K562 (cell line): ENCODE data around the gene DCAF4. TPM values are rescaled to one million over a fixed set of nuclear protein-coding genes. Genes with fewer than 3 reads are reported as not detected.
A peak's percentile ranks its signal among the peaks of the same experiment; 100 is the strongest.

Experiments used
- BCOR ChIP-seq: fragments of 450-650 bp; IDR thresholded peaks from 2 replicates; pipeline ENCODE4 v1.6.1; 2016
- CXXC5 ChIP-seq: fragments of 250-450 bp; sonication (Bioruptor Pico); IDR thresholded peaks from 2 replicates; pipeline ENCODE4 v1.8.0; 2022; ENCODE audit warnings: inconsistent platforms, mild to moderate bottlenecking, moderate library complexity
- EGR1 ChIP-seq: fragments of 450-650 bp; conservative IDR thresholded peaks from 2 replicates; pipeline ENCODE4 v1.6.1; 2017; ENCODE audit warnings: mild to moderate bottlenecking
- FOXJ3 ChIP-seq: sonication (generic); formaldehyde crosslinking; IDR thresholded peaks from 2 replicates; pipeline ENCODE4 v1.4.0; 2020; ENCODE audit warnings: mild to moderate bottlenecking, missing genetic modification reagents
- GTF2E2 ChIP-seq: fragments of 200-800 bp; sonication (Bioruptor generic); IDR thresholded peaks from 2 replicates; pipeline ENCODE4 v1.6.1; 2016; ENCODE audit warnings: missing genetic modification characterization, missing compliant biosample characterization
- KDM5B ChIP-seq: fragments of 200-600 bp; sonication (generic); IDR thresholded peaks from 2 replicates; pipeline ENCODE4 v1.6.1; 2012; ENCODE audit warnings: low read depth, mild to moderate bottlenecking, moderate library complexity, low read length, control low read depth, inconsistent platforms; ENCODE audit not compliant: insufficient replicate concordance
- PHF20 ChIP-seq: fragments of 450-650 bp; IDR thresholded peaks from 2 replicates; pipeline ENCODE4 v1.6.1; 2018; ENCODE audit not compliant: partially characterized antibody
- SETDB1 ChIP-seq: IDR thresholded peaks from one replicate; pipeline ENCODE4 v1.6.1; 2012; ENCODE audit warnings: low read length, control low read depth, inconsistent platforms
- SMARCE1 ChIP-seq: fragments of 450-650 bp; IDR thresholded peaks from 2 replicates; pipeline ENCODE4 v1.7.1; 2016; ENCODE audit warnings: mild to moderate bottlenecking
- ZBTB12 ChIP-seq: fragments of 250-450 bp; sonication (Bioruptor Pico); IDR thresholded peaks from 2 replicates; pipeline ENCODE4 v1.4.0; 2020
- ZNF121 ChIP-seq: sonication (generic); formaldehyde crosslinking; conservative IDR thresholded peaks from 2 replicates; pipeline ENCODE4 v1.8.0; 2022; ENCODE audit warnings: missing genetic modification reagents
- ZNF143 ChIP-seq: sonication (generic); formaldehyde crosslinking; IDR thresholded peaks from 2 replicates; pipeline ENCODE4 v1.9.0; 2022; ENCODE audit warnings: mild to moderate bottlenecking, missing genetic modification reagents
- ZNF780A ChIP-seq: fragments of 250-450 bp; sonication (Bioruptor Pico); IDR thresholded peaks from 2 replicates; pipeline ENCODE4 v1.5.0; 2021; ENCODE audit warnings: mild to moderate bottlenecking
- polyA plus RNA-seq, 8 experiments: library from polyadenylated mRNA; depleted of rRNA in 4 of 8; stranded (reverse) in 5 of 8; unstranded in 3 of 8; fragments of >200 nt; fragmentation: Nextera tagmentation in 2 of 8; fragmentation: Illumina TruSeq in 1 of 8; extraction: Ambion mirVana in 2 of 8; extraction: Trizol in 1 of 8; gene quantifications; 2 replicates each; pipeline versions ENCODE4 v1.2.1 to v1.2.3, GENCODE V29; 2011 to 2014; ENCODE audit warnings: inconsistent platforms in 1 of 8, missing spikeins in 1 of 8
- total RNA-seq, 7 experiments: library from RNA; depleted of rRNA in 6 of 7; stranded (reverse); fragments of >200 nt in 6 of 7; fragmentation: Illumina TruSeq in 2 of 7; extraction: Trizol in 2 of 7; gene quantifications; 2 replicates each; pipeline versions ENCODE4 v1.2.1 to v1.2.3, GENCODE V29; 2011 to 2021; ENCODE audit warnings: low replicate concordance in 1 of 7

DCAF4 gene
- total and polyA plus RNA-seq, 9 of the 15 experiments (the other 6 are each of a cell fraction or from before 2014, with no cell fraction given), result 2.7 to 49.2 (median 22.9) TPM

GRCh38 chr14:72925815-72926291 lies 411 bp upstream of the DCAF4 start (continued):
- peak; percentile 63 for TF ChIP-seq KDM5B
- TF ChIP-seq PHF20, result peak; percentile 13
- peak; percentile 67 for TF ChIP-seq EGR1
- TF ChIP-seq FOXJ3 (CRISPR knock-in tag), result no peak
- no peak for TF ChIP-seq GTF2E2 (tag)
- 0 out of 2 replicates have a peak, but pooled peaks have one; percentile 17 for TF ChIP-seq BCOR
- TF ChIP-seq ZBTB12 (CRISPR knock-in tag), result no peak
- no peak for TF ChIP-seq ZNF143 (CRISPR knock-in tag)
- TF ChIP-seq SETDB1, result no peak
- TF ChIP-seq ZNF121 (CRISPR knock-in tag), result no peak
- TF ChIP-seq ZNF780A (CRISPR knock-in tag), result no peak
- TF ChIP-seq SMARCE1, result peak; percentile 31; the same call in 1 of the 2 replicates
- peak; percentile 44 for TF ChIP-seq CXXC5 (CRISPR knock-in tag)
- TF ChIP-seq, all 486 proteins: peak for 28
